Measurements from ENCODE around the gene SMPD1.

The SMPD1 gene

DNA sequence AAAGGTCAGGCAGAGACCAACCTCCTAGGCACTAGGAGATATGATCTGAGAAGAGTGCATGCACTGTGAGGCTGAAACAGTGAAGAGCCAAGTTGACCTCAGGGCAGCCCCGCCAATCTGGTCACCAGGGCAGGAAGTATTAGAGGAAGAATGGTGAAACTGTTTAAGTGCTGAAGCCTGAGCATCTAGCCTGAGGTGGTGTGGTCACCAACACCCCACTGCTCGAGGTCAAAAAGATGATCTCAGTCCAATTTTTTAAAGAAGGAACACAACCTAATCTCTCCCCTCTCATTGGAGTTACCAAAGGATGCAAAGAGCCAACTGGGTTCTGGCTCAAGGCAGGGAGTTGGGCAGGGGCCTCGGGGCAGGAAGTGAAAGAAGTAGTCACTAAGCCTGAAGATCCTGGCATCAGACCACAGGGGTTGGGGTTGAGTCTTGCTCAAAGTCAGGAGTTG is 24.6 kb downstream of the SMPD1 start:
- no peak for DNase-seq (ENCODE audit: low read depth in 3 of 3)

DNA sequence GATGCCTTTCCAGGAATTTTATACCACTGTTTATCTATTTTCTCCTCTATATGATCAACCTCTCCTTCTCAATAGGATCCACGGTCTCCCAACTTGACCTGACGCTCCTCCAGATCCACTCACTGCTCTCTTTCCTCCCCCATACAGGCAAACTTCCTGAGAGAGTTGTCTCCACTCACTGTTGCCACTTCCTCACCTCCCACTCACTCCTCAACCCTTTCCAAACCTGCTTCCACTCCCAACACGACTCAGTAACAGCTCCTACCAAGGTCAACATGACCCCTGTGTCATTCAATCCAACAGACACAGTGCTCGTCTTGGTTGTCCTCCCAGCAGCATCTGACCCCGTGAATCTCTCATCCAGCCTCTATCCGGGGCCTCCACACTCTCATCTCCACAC is 25.5 kb downstream of the SMPD1 start:
- no peak for DNase-seq (ENCODE audit: low read depth in 3 of 3)

DNA sequence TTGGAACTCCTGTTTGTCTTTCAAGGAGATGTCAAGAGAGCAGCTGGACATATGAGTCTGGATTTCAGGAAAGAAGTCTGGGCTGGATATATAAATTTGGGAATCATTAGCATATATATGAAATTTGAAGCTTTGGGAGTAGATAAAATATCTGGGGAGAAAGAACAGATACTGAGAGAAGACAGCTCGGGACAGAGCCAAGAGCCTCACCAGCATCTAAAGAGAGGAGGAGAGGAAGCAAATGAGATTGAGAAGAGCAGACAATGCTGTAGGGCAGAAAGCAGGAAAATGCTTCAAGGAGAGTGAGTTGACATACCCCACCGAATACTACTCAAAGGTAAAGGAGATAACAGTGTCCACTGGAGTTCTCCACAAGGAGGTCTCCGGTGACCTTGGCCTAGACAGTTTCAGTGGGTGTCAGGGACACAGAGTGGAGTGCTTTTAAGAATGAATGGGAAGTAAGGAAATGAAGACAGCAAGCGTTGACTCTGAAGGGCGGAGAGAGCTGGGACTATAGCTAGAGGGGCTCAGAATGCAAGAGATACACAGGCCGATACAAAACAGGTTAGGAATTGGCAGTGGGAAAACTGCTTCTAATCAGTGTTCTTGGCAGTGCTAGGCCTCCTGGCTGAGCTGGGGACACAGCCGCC is 27.8 kb downstream of the SMPD1 start:
- no peak for DNase-seq (ENCODE audit: low read depth in 3 of 3)

DNA sequence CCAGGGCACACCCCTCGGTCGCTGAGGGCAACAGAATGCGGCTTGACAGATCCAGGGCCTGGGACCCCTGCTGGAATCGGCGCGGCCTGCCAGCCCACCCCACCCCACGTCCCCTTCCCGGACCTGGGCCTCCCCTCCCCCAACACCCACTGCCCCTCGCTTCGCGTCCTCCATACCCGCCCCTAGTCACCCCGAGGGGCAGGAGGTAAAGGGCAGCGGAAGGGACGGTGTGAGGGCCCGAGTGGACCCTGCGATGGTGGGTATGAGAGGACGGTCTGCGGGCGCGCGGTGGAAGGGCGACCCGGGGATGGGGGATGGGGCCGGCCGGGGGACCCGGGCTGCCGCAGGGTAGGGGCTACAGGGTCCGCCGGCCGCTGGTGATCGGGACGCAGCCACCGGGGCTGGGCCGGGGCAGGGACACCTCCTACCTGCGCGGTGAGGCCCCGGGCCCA is 28.3 kb downstream of the SMPD1 start:
- no peak for DNase-seq (ENCODE audit: low read depth in 3 of 3)

DNA sequence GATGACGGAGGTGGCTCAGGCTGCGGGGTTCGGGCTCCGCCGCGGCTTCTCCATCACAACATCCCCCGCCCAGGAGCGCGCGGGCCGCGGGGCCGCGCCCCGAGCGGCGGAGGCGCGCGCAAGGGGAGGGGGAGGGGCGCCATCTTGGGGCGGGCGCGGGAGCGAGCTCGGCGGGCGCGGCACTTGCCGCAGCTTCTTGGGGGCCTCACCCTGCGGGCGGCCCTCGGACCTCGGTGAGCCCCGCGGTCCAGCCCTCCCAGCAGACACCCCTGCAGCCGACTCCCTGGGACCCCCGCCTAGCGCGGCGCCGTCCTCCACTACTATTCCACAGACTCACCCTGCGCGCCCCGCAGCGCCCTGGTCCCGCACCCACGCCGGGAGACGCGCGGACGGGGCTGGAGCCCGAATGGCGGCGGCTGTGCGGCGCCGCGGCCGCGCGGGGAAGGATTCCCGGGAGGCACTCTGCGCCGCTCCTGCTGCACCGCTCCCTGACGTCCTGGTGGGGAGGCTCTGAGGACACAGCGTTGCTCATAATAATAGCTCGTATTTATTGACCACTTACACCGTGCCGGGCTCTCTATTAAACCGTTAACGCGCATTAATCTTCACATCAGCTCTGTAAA is 28.8 kb downstream of the SMPD1 start, which contains the start of gene APBB1:
TSS of gene APBB1 (minus strand) at position 86 of the 623 bp plus-strand sequence. CDS start 7,747 bp downstream, outside the sequence.
- peak; percentile 54 to 67 (median 60) for DNase-seq (ENCODE audit: low read depth in 3 of 3)

DNA sequence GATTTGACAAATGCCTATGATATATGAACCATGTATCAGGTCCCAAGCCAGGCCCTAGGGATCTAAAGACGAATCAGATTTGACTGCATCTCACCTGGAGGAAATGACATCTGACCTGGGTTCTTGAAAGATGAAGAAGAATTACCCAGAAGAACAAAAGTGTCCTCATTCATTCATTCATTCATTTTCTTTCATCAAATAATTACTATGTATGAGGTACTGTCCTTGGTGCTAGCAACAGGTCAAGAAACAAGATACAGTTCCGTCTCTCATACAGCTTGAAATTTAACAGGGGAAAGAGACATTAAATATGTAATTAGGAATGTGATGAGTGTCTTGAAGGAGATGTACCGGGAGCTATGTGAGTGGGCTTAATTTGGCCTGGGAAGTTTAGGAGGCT is 30.4 kb downstream of the SMPD1 start:
- DNase-seq (ENCODE audit: low read depth in 3 of 3): no peak

DNA sequence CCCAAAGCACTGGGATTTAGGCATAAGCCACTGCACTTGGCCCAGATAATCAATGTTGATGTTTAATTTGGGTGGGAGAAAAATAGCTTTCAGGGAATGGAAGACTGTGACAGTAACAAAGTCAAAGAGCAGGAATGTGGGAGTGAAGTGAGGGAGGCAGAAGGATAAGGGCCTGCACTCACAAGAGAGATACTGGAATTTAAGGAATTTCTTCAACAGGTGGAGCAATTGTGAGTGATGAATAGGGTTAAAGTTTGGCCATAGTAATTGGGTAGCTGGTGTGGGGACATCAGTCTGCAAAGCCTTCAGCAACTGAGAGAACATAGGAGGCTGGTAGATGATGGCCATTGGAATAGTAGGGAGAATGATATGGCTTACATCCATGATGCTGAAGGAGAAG is 37.2 kb downstream of the SMPD1 start:
- no peak for DNase-seq (ENCODE audit: low read depth in 3 of 3)

DNA sequence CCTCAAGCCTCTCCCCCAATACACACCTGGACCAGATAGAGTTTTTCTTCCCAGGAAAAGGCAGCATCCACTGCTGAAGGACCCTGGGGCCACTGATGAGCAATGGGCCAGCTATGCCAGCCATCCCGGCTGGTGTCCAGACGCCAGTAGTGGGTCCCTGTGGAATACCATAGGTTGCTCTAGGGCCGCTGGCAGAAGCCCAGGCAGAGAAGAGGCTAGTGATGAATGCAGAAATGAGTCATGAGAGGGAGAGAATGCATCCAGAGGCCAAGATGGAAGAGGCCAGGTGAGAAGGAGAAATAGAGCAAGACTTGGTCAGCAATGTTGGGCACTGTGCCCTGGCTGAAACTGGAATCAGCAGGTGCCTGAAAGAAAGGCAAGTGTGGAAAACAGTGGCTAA is 41.6 kb downstream of the SMPD1 start:
- DNase-seq (ENCODE audit: low read depth in 3 of 3): no peak

DNA sequence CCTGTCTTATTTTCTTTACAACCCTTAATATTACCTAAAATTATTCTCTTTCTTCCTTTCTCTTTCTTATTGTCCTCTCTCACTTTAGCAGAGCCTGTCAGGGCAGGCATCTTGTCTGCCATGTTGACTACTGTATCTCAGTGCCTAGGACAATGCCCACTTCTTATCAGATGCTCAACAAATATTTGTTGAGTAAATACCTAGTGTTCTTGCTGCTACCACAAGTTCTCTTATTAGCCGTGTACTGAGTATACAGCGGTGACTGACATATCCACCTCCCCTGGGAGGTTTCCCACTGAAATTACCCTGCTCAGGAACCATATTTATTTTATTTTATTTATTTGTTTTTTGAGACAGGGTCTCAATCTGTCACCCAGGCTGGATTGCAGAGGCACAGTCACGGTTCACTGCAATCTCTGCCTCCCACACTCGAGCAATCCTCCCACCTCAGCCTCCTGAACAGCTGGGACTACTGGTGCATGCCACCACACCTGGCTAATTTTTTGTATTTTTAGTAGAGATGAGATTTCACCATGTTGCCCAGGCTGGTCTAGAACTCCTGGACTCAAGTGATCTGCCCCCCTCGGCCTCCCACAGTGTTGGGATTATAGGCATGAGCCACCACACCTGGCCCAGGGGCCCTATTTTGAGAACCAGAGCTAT is 43.9 kb downstream of the SMPD1 start:
- no peak for DNase-seq (ENCODE audit: low read depth in 3 of 3)

DNA sequence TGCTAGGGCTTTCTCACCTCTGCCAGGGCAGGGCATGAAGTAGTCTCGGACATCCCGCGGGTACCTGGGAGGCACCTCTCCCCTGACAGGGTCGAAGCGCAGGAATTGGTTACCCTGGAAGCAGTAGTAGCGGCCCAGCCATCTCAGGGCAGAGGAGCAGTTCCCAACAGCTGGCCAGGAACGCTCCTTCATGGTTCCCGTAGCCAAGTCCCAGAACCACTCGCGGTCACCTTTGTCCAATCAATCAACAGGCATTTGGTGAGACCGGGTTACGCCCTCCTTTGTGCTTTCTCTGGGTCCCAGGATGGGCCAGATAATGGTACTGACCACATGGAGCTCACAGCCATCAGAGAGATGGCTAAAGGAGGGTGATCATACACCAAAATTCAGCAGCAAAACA is 47.1 kb downstream of the SMPD1 start:
- no peak for DNase-seq (ENCODE audit: low read depth in 3 of 3)

DNA sequence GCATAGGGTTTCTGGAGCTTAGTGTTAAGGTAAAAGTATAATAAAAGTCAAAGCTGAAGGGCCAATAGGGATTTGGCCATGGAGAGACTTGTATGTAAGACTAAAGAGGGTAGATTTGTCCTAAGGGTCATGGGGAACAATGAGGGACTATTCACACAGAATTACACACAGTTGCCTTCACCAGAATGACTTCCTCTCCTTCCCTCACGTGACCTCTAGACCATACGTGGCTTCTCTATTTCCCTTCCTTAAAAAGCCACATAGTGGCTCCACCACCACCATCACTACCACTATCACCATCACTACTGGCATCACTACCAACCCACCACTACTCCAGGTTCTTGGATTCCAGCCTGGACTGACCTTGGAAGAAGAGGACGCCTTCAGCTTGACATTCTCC is 47.7 kb downstream of the SMPD1 start:
- DNase-seq (ENCODE audit: low read depth in 3 of 3): no peak

DNA sequence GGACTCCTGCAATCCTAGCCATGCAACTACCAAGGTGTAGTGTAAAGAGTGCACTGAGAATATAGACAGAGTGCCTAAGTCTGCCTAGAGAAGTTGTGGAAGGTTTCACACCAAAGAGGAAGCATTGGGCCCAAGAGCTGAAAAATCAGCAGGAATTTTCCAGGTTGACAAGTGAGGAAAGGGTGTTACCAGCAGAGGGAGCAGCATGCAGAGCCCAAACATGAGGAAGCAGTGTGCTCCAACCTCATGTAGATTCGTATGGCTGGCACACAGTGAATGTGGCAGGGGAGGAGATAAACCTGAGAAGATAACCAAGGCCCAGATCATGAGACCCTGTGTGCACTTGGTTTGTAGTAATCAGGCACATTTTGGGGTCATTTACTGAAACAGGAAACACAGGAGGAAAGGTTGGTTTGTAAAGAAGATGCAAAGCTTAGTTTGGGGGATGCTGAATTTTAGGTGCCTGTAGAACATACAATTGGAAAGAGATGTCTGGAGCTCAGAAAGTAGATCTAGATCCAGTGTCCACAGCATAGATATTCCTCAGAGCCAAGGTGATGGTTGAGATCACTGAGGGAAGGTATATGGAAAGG is 48.8 kb downstream of the SMPD1 start:
- DNase-seq (ENCODE audit: low read depth in 3 of 3): peak in 1 of 3 experiments; percentile 9

DNA sequence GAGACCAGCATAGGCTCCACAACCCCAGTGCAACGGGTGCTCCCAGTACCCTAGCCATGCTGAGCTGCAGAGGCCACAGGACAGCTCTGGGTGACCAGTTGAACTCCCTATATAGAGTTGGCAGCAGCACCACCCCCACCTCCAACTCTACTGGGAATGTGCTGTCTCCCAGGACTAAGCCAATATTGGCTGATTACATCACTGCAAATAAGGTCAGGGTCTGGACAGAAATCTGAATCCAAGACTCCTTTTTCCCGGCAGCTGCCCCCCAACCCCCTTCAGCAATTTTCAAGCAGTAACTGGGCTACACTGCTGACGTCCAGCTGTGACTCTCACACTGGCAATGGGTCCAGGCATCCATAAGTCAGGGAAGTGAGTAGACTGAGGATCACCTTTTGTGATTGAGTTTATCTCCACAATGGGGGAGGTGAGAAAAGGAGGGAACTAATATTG is 50.7 kb downstream of the SMPD1 start, which contains the start of gene HPX:
TSS of gene HPX (minus strand) at position 82 of the 453 bp plus-strand sequence. CDS start at position 58, 24 bp downstream.
- no peak for DNase-seq (ENCODE audit: low read depth in 3 of 3)

DNA sequence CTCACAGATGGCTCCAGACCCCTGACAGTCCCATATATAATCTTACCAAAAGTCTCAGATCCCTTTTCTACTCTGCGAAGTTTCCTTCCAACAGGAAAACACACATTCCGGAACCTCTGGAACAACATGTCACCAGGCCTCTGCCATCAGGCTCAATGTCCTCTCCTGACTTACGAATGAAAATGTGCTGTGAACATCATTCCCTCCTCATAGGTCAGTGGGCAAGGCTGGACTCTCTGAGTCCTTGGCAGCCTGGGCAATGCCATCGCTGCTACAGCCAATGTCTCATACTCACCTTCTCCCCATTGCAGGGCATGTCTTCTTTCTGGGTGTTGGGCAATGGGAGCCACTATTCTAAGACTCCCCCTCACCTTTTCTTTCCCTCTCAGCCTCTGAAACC is 52.2 kb downstream of the SMPD1 start:
- no peak for DNase-seq (ENCODE audit: low read depth in 3 of 3)

DNA sequence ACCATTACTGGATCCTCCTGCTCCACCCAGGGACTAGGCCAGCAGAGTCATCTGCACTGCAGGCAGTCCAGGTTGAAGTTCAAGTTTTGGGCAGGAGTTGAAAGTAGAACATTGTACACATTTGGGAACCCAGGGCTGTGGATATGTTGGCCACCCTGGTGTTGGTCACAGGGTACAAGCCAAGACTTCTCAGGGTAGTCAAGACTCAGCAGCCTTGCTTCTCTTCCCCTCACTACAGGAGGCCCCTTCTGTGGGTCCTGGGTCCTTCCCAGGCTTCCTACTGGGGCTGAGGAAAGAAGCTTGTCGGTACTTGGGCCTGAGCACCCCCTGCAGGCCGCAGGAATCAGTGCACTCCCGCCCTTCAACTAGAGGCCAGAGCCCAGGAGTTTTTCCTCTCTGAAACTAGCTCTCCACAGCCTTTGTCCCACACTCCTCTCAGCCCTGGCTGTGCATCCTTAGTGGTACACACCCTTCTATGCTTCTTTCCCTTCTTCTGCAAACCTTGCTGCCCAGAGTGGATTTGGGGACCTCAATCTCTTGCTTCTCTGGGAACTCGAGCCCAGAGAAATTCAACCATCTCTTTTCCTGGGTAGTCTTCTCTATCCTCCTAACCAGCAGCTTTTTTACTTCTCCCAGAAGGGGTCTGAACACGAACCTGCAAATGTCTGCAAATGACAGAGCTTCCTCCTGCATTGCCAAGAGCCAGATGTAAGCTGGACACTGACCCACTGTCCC is 53.2 kb downstream of the SMPD1 start:
- DNase-seq (ENCODE audit: low read depth in 3 of 3): peak; percentile 23 to 31 (median 27)

All from stimulated activated CD4-positive, alpha-beta T cell treated with anti-CD3 and anti-CD28 coated beads, TNF-alpha, amount 100 ng/mL, for 4 hours (primary cell).